ENCODE data around the gene NHERF1. TPM values are rescaled to one million over a fixed set of nuclear protein-coding genes. Genes with fewer than 3 reads are reported as not detected.

NHERF1 gene
- total RNA-seq, 1 experiment from 2014 or later, result 83.6 TPM

- Histone ChIP-seq H3K79me2 (ENCODE audit: low read depth) (peaks cover 20% of the 10 kb centered on the region), H3K36me3 (ENCODE audit: low read depth) (0 out of 2 replicates have a peak, but pooled peaks cover 5% of the 10 kb centered on the region), H3K9me3 (ENCODE audit: insufficient read depth, low read depth) (no peaks in the 10 kb centered on the region), H3K4me1 (replicated peaks; ENCODE audit: insufficient read depth) (peaks cover 22% of the 10 kb centered on the region), H3K27ac (no peak overlapping the region), H3K4me3 (no peak overlapping the region), H3F3A (ENCODE audit: insufficient read depth, low read depth) (peaks cover 32% of the 10 kb centered on the region; the same call in 1 of the 2 replicates), H3K4me2 (no peak overlapping the region), H3K27me3 (ENCODE audit: insufficient read depth, low read depth) (no peaks in the 10 kb centered on the region), H4K20me1 (ENCODE audit: insufficient read depth) (peaks cover 21% of the 10 kb centered on the region), H3K9me2 (ENCODE audit: insufficient read depth) (no peaks in the 10 kb centered on the region), H2AFZ (no peak overlapping the region)
- intact Hi-C loops (cut with micrococcal nuclease; ENCODE audit: unreplicated experiment), result loop anchor here (10.0 kb wide), 1 partner anchor 183 kb away; no protein-coding TSS in a partner anchor
- ChIA-PET CTCF (interaction anchor here (1.2 kb wide), 2 partner anchors 12 to 28 kb away, joined by 3 to 4 read pairs; no protein-coding TSS in a partner anchor), POLR2A (ENCODE audit: unreplicated experiment) (no interaction called here)
- TF ChIP-seq EZH2 (IDR thresholded peaks at IDR 0.05; ENCODE audit: low read depth) (no peak), CTCF (conservative IDR thresholded peaks at IDR 0.05) (no peak)
- no peak for DNase-seq
- no TSS peak for BruUV-seq (replicated peaks)
Measured at GRCh38 chr17:74772053-74772452, 23.6 kb downstream of the NHERF1 start.

GRCh38 chr17:74773414-74773813, 25.0 kb downstream of the NHERF1 start:
- ChIA-PET CTCF (no interaction called here), POLR2A (ENCODE audit: unreplicated experiment) (no interaction called here)
- BruUV-seq (replicated peaks), result no TSS peak
- intact Hi-C loops (cut with micrococcal nuclease; ENCODE audit: unreplicated experiment), result loop anchor here (10.0 kb wide), 1 partner anchor 181 kb away; no protein-coding TSS in a partner anchor
- Histone ChIP-seq H4K20me1 (ENCODE audit: insufficient read depth) (peaks cover 21% of the 10 kb centered on the region), H3K4me3 (no peak overlapping the region), H3K27me3 (ENCODE audit: insufficient read depth, low read depth) (no peaks in the 10 kb centered on the region), H3K9me2 (ENCODE audit: insufficient read depth) (no peaks in the 10 kb centered on the region), H3K4me2 (no peak overlapping the region), H3K4me1 (replicated peaks; ENCODE audit: insufficient read depth) (peaks cover 27% of the 10 kb centered on the region), H3K36me3 (ENCODE audit: low read depth) (0 out of 2 replicates have a peak, but pooled peaks cover 5% of the 10 kb centered on the region), H3K9me3 (ENCODE audit: insufficient read depth, low read depth) (no peaks in the 10 kb centered on the region), H3K27ac (no peak overlapping the region), H3F3A (ENCODE audit: insufficient read depth, low read depth) (peaks cover 30% of the 10 kb centered on the region; the same call in 1 of the 2 replicates), H2AFZ (no peak overlapping the region), H3K79me2 (ENCODE audit: low read depth) (peaks cover 24% of the 10 kb centered on the region)
- no peak for DNase-seq
- TF ChIP-seq CTCF (conservative IDR thresholded peaks at IDR 0.05) (no peak), EZH2 (IDR thresholded peaks at IDR 0.05; ENCODE audit: low read depth) (no peak)

- H2AFZ ChIP-seq, result no peak overlapping the region
- no peak overlapping the region for H3K4me2 ChIP-seq
- H4K20me1 ChIP-seq (ENCODE audit: insufficient read depth), result peaks cover 19% of the 10 kb centered on the region
Measured at GRCh38 chr17:74773871-74774286, 25.5 kb downstream of the NHERF1 start.

More at GRCh38 chr17:74773871-74774286, 25.5 kb downstream of the NHERF1 start:
- Histone ChIP-seq H3K4me3 (no peak overlapping the region), H3K9me3 (ENCODE audit: insufficient read depth, low read depth) (no peaks in the 10 kb centered on the region), H3K79me2 (ENCODE audit: low read depth) (peaks cover 24% of the 10 kb centered on the region), H3K36me3 (ENCODE audit: low read depth) (0 out of 2 replicates have a peak, but pooled peaks cover 5% of the 10 kb centered on the region), H3F3A (ENCODE audit: insufficient read depth, low read depth) (peaks cover 25% of the 10 kb centered on the region; the same call in 1 of the 2 replicates), H3K9me2 (ENCODE audit: insufficient read depth) (no peaks in the 10 kb centered on the region), H3K4me1 (replicated peaks; ENCODE audit: insufficient read depth) (peaks cover 27% of the 10 kb centered on the region), H3K27ac (no peak overlapping the region), H3K27me3 (ENCODE audit: insufficient read depth, low read depth) (no peaks in the 10 kb centered on the region)
- DNase-seq, result no peak
- CTCF ChIA-PET, result interaction anchor here (0.7 kb wide), 1 partner anchor 29 kb away, joined by 3 read pairs; no protein-coding TSS in a partner anchor
- intact Hi-C loops (cut with micrococcal nuclease; ENCODE audit: unreplicated experiment), result loop anchor here (10.0 kb wide), 1 partner anchor 181 kb away; no protein-coding TSS in a partner anchor
- TF ChIP-seq EZH2 (IDR thresholded peaks at IDR 0.05; ENCODE audit: low read depth) (no peak), CTCF (conservative IDR thresholded peaks at IDR 0.05) (no peak)
- BruUV-seq (replicated peaks), result no TSS peak
- POLR2A ChIA-PET (ENCODE audit: unreplicated experiment), result no interaction called here
